HG02763 (cell line): ENCODE measurements around the gene TUBA1A.
A peak's percentile ranks its signal among the peaks of the same experiment; 100 is the strongest.
"Not testable (repeated sequence)": the region's sequence is repeated elsewhere in the genome, so short reads cannot be mapped to it uniquely, and the experiment has no call there.

Source experiments
- ATAC-seq: cut with Tn5 transposase; IDR thresholded peaks from one replicate; pipeline ENCODE4 v1.9.1; 2021; ENCODE audit warnings: mild to moderate bottlenecking, moderate library complexity; ENCODE audit not compliant: unreplicated experiment

The TUBA1A gene

GRCh38 chr12:49201595-49202295 is 12.9 kb upstream of the TUBA1A start:
- ATAC-seq: no peak

DNA sequence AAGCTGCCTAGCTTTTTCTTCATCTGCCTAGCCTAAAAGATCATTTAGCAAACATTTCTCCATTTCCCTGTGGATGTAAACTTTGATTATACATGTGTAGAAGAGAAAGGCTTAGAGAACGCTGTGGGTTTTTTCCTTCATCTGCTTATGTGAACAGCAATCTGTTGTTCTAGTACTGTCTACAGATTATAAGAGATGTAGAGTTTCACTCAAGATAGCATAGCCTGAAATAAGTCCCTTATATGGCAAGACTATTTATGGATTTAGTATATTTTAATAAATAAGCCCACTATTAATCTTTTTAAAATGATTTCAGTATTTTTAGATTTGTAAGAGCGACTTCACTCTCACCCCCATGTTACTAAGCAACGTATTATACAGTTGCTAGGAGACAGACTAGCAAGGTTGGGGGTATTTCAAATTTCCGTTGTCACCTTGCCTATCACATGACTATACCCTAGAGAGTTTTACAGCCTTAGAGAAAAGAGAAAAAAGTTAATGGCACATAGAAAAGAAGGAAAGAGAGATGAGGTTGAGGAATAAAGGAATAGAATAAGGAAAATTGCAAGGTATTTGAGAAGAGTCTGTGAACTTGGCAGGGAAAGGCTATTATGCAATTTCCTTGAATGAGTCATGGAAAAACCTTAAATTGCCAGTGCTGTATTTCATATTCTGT is 12.2 kb upstream of the TUBA1A start:
- ATAC-seq: no peak

DNA sequence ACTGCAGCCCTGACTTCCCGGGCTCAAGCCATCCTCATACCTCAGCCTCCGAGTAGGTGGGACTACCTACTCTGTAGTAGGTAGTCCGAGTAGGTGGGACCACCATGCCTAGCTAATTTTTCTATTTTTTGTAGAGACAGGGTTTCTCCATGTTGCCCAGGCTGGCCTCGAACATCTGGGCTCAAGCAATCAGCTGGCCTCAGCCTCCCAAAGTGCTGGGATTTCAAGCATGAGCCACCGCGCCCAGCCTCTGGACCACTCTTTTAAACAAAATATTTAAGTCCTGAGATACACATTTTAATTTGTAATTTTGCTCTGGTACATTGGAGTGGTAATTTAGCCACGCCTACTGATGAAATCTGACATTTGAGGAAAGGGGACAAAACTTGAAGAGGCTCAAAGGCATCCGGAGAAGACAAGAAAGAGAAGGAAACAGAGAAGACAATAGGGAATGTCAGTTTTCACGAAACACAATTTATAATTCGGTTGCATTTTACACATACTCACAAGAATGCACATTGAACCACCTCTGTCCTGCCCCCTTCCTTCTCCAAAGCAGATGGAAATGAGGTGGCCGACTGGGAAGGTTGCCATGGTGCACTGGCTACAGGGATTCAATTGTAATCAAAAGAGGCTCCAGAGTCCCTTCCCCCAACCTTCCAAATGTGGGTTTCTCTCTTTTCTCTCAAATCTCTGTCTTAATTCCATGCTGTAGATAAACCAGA is 9.7 kb upstream of the TUBA1A start:
- no peak for ATAC-seq

DNA sequence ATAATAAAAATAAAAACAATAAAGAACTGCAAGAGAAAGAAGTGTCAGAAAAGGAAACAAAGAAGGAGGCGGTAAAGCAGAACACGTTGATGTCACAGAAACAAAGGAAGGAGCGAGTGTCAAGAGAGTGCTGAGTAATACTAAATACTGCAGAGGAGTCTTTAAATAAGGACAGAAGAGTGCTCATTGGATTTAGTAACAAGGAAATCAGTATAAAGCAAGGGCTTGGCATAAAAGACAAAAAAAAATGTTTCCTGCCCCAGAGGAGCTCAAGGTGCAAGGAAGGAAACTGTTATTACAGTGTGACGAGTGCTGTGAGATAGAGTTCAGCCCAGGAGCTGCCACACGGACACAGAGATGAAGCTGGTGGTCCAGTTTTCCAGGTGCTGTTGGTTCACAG is 8.4 kb upstream of the TUBA1A start:
- no peak for ATAC-seq

- no peak for ATAC-seq
Measured at GRCh38 chr12:49195736-49196135, 6.9 kb upstream of the TUBA1A start.

- ATAC-seq: not testable (repeated sequence)
Measured at GRCh38 chr12:49193746-49194145, 4.9 kb upstream of the TUBA1A start.

GRCh38 chr12:49191498-49191897 is 2.6 kb upstream of the TUBA1A start:
- not testable (repeated sequence) for ATAC-seq

GRCh38 chr12:49190974-49191373 is 2.1 kb upstream of the TUBA1A start:
- no peak for ATAC-seq

DNA sequence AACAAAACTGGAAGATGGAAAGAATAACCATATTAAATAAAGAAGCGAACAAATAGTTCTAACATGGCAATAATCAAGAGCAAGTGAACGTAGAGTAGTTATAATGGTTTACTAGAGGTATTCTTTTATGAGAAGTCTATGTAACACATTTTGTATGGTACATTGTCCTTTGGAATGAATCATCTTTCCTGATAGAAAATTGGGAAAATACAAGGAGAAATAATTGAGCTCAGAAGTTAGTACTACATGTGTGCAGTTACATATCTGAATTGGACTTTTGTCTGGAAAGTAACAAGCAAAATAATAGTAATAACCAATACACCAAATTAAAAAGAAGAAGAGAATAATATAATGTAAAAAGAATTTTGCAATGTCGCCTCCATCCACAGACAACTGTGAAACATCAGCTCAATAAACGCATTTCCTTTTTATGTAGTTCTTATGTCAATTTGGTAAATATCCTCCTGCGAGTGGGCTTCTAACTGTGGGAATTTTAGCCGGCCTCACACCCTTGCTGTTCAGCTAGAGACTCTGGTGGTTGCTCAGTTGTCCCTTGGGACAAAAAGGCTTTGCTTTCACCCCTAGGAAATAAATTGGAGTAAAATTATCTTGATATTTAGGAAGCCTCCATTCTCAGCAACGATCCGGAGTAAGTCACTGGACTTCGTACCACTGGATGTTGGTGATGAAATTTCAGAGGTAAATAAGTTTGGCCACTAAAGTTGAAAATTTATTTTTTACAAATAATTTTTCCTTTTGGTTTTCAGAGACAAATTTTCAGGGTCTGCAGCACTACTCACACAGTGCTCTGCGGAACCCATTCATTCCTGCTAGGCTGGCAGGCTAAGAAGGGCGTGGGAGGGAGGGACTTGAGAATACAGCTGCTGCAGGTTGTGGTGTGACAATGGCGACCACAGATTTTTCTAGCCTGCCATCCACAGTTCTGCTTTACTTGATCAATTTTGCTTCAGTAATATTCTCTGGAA is 1.1 kb upstream of the TUBA1A start:
- ATAC-seq: no peak

GRCh38 chr12:49188201-49188915 is 522 bp downstream of the TUBA1A start:
- peak; percentile 36 for ATAC-seq

DNA sequence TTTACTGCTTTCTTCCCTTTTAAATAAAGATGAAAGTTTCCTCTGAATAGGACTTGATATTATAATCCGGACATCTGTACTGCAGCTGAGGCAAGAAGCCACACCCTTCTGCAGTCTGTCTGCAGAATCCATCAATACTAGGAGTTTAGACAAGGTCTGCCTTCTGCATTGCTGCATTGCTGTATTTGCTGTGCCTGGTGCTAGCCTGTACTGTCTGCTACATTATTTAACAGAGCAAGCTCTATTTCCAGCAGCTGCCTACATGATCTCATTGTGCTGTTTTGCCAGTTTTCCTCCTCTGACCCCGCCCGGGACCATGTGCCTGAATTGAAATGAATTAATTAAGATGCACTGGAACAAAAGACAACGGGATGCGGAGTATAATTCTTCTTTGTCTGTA is 1.7 kb downstream of the TUBA1A start:
- no peak for ATAC-seq

GRCh38 chr12:49186307-49186706 is 2.6 kb downstream of the TUBA1A start:
- not testable (repeated sequence) for ATAC-seq

DNA sequence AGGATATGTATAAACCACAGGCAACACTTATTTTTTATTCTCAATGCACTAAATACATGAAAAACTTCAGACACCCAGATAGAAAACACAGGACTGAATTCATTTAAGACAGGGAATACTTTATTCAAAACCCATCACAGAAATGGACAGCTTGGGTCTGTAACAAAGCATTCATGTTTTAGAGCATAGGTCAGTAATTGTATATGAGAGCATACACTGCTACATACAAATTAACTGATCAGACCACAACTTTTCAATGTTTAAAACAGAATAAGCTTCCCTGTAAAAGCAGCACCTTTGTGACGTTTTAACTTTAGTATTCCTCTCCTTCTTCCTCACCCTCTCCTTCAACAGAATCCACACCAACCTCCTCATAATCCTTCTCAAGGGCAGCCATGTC is 4.2 kb downstream of the TUBA1A start:
- ATAC-seq: not testable (repeated sequence)

- ATAC-seq: not testable (repeated sequence)
Measured at GRCh38 chr12:49183214-49183950, 5.5 kb downstream of the TUBA1A start.

- ATAC-seq: no peak
Measured at GRCh38 chr12:49174218-49174617, 14.7 kb downstream of the TUBA1A start.

- no peak for ATAC-seq
Measured at GRCh38 chr12:49170924-49171323, 18.0 kb downstream of the TUBA1A start.

DNA sequence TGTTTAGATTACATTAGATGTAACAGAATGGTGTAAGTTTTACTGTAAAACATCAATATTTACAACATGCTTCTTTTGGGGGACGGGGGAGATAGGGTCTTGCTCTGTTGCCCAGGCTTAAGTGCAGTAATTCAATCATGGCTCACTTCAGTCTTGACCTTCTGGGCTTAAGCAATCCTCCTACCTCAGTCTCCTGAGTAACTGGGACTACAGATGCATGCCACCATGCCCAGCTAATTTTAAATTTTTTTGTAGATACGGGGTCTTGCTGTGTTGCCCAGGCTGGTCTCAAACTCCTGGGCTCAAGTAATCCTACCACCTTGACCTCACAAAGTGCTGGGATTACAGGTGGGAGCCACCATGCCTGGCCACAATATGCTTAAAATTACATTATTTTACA is 23.8 kb downstream of the TUBA1A start:
- no peak for ATAC-seq

GRCh38 chr12:49161901-49162300 is 27.0 kb downstream of the TUBA1A start:
- ATAC-seq: not testable (repeated sequence)

DNA sequence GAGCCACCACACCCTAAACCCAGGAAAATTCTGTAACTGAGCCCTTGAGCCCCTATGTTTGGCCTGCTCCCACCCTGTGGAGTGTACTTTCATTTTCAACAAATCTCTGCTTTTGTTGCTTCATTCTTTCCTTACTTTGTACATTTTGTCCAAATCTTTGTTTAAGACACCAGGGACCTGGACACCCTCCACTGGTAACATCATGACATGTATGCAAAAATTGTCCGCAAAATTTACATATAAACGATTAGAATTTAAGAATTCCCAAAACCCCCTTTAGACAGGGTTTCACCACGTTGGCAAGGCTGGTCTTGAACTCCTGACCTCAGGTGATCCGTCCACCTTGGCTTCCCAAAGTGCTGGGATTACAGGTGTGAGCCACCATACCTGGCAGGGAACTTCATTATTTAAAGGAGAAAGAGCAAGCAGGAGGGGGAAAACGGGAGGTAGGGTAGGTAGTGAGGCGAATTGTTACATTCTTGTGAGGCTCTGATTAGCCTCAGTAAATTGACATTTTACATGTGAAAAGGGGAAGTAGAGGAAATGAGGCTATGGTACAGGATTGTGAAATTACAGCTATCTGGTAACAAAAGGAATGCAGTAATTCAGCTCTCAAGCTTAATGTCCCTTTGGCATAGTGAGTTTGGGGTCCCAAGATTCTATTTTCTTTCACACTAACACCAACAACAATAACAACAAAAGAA is 27.6 kb downstream of the TUBA1A start:
- no peak for ATAC-seq
